ENCODE measurements around the gene CYP39A1.

Gene CYP39A1

GRCh38 chr6:46555129-46555528, 97.5 kb downstream of the CYP39A1 start:
- Histone ChIP-seq H3K4me2 (ENCODE audit: low read length) (no peak overlapping the region), H2BK120ac (ENCODE audit: insufficient read depth, low read length, poor library complexity) (no peak overlapping the region), H3K9me3 (ENCODE audit: insufficient read depth, low read depth, low read length) (no peaks in the 10 kb centered on the region), H3K79me1 (ENCODE audit: low read length) (no peaks in the 10 kb centered on the region), H3K23ac (ENCODE audit: low read length) (no peak overlapping the region), H3K4ac (ENCODE audit: low read depth, low read length) (no peak overlapping the region), H3K27ac (ENCODE audit: low read depth, low read length) (no peak overlapping the region), H2AFZ (ENCODE audit: insufficient read depth, low read length, poor library complexity) (no peak overlapping the region), H3K14ac (ENCODE audit: low read length) (no peak overlapping the region), H2BK12ac (ENCODE audit: low read length) (no peak overlapping the region), H3K27me3 (ENCODE audit: insufficient read depth, low read length) (no peaks in the 10 kb centered on the region), H2AK5ac (ENCODE audit: low read length) (no peak overlapping the region), H3K36me3 (ENCODE audit: control insufficient read depth in 1 of 2, insufficient read depth in 2 of 2, low read length in 2 of 2) (no peaks in the 10 kb centered on the region), H3K18ac (ENCODE audit: low read length) (no peak overlapping the region), H4K8ac (ENCODE audit: low read depth, low read length) (no peak overlapping the region), H3K4me3 (ENCODE audit: low read depth, low read length) (no peak overlapping the region), H4K12ac (ENCODE audit: low read depth, low read length) (no peak overlapping the region), H3K79me2 (ENCODE audit: control insufficient read depth, insufficient read depth, low read length, poor library complexity) (no peaks in the 10 kb centered on the region), H3K4me1 (ENCODE audit: control insufficient read depth in 1 of 2, insufficient read depth in 2 of 2, low read length in 2 of 2) (no peaks in the 10 kb centered on the region), H3K9ac (ENCODE audit: low read length) (no peak overlapping the region), H4K91ac (ENCODE audit: low read depth, low read length) (no peak overlapping the region), H2BK5ac (ENCODE audit: low read depth, low read length, poor library complexity) (no peak overlapping the region)
- WGBS (ENCODE audit: extremely low coverage, insufficient coverage, insufficient read length), result no CpG with 5 or more reads among the region's 1 CpG
- no peak for DNase-seq

- Histone ChIP-seq H3K23ac (ENCODE audit: low read length) (no peak overlapping the region), H4K8ac (ENCODE audit: low read depth, low read length) (no peak overlapping the region), H2AFZ (ENCODE audit: insufficient read depth, low read length, poor library complexity) (no peak overlapping the region), H3K4me1 (ENCODE audit: control insufficient read depth in 1 of 2, insufficient read depth in 2 of 2, low read length in 2 of 2) (no peaks in the 10 kb centered on the region), H3K36me3 (ENCODE audit: control insufficient read depth in 1 of 2, insufficient read depth in 2 of 2, low read length in 2 of 2) (no peaks in the 10 kb centered on the region), H3K18ac (ENCODE audit: low read length) (no peak overlapping the region), H2AK5ac (ENCODE audit: low read length) (no peak overlapping the region), H3K9ac (ENCODE audit: low read length) (no peak overlapping the region), H3K9me3 (ENCODE audit: insufficient read depth, low read depth, low read length) (no peaks in the 10 kb centered on the region), H3K79me1 (ENCODE audit: low read length) (no peaks in the 10 kb centered on the region), H3K27ac (ENCODE audit: low read depth, low read length) (no peak overlapping the region), H3K79me2 (ENCODE audit: control insufficient read depth, insufficient read depth, low read length, poor library complexity) (no peaks in the 10 kb centered on the region), H3K4me3 (ENCODE audit: low read depth, low read length) (no peak overlapping the region), H4K12ac (ENCODE audit: low read depth, low read length) (no peak overlapping the region), H2BK5ac (ENCODE audit: low read depth, low read length, poor library complexity) (no peak overlapping the region), H2BK12ac (ENCODE audit: low read length) (no peak overlapping the region), H3K27me3 (ENCODE audit: insufficient read depth, low read length) (no peaks in the 10 kb centered on the region), H3K14ac (ENCODE audit: low read length) (no peak overlapping the region), H3K4me2 (ENCODE audit: low read length) (no peak overlapping the region), H2BK120ac (ENCODE audit: insufficient read depth, low read length, poor library complexity) (no peak overlapping the region), H3K4ac (ENCODE audit: low read depth, low read length) (no peak overlapping the region), H4K91ac (ENCODE audit: low read depth, low read length) (no peak overlapping the region)
- no peak for DNase-seq
These were observed 103.5 kb downstream of the CYP39A1 start for GRCh38 chr6:46549155-46549554.

GRCh38 chr6:46541556-46541955, 111.1 kb downstream of the CYP39A1 start:
- H2AK5ac ChIP-seq (ENCODE audit: low read length), result no peak overlapping the region
- no peak overlapping the region for H3K4me2 ChIP-seq (ENCODE audit: low read length)
- no peak overlapping the region for H2BK5ac ChIP-seq (ENCODE audit: low read depth, low read length, poor library complexity)
- no peak overlapping the region for H3K27ac ChIP-seq (ENCODE audit: low read depth, low read length)
- H3K4me3 ChIP-seq (ENCODE audit: low read depth, low read length), result no peak overlapping the region
- no CpG with 5 or more reads among the region's 3 CpGs for WGBS (ENCODE audit: extremely low coverage, insufficient coverage, insufficient read length)
- no peak overlapping the region for H3K18ac ChIP-seq (ENCODE audit: low read length)
- no peaks in the 10 kb centered on the region for H3K79me2 ChIP-seq (ENCODE audit: control insufficient read depth, insufficient read depth, low read length, poor library complexity)
- no peak overlapping the region for H2BK120ac ChIP-seq (ENCODE audit: insufficient read depth, low read length, poor library complexity)
- H4K91ac ChIP-seq (ENCODE audit: low read depth, low read length), result no peak overlapping the region
- no peak overlapping the region for H2BK12ac ChIP-seq (ENCODE audit: low read length)
- H2AFZ ChIP-seq (ENCODE audit: insufficient read depth, low read length, poor library complexity), result no peak overlapping the region
- H4K12ac ChIP-seq (ENCODE audit: low read depth, low read length), result no peak overlapping the region
- H3K23ac ChIP-seq (ENCODE audit: low read length), result no peak overlapping the region
- H3K4ac ChIP-seq (ENCODE audit: low read depth, low read length), result no peak overlapping the region
- H3K4me1 ChIP-seq (ENCODE audit: control insufficient read depth in 1 of 2, insufficient read depth in 2 of 2, low read length in 2 of 2), result no peaks in the 10 kb centered on the region
- no peak overlapping the region for H4K8ac ChIP-seq (ENCODE audit: low read depth, low read length)
- H3K9me3 ChIP-seq (ENCODE audit: insufficient read depth, low read depth, low read length), result peaks cover 1% of the 10 kb centered on the region
- H3K36me3 ChIP-seq (ENCODE audit: control insufficient read depth in 1 of 2, insufficient read depth in 2 of 2, low read length in 2 of 2), result no peaks in the 10 kb centered on the region
- DNase-seq, result no peak
- H3K9ac ChIP-seq (ENCODE audit: low read length), result no peak overlapping the region
- no peaks in the 10 kb centered on the region for H3K27me3 ChIP-seq (ENCODE audit: insufficient read depth, low read length)
- H3K14ac ChIP-seq (ENCODE audit: low read length), result no peak overlapping the region
- H3K79me1 ChIP-seq (ENCODE audit: low read length), result no peaks in the 10 kb centered on the region

GRCh38 chr6:46539866-46540265, 112.8 kb downstream of the CYP39A1 start:
- Histone ChIP-seq H3K4me3 (ENCODE audit: low read depth, low read length) (no peak overlapping the region), H4K91ac (ENCODE audit: low read depth, low read length) (no peak overlapping the region), H2BK5ac (ENCODE audit: low read depth, low read length, poor library complexity) (no peak overlapping the region), H4K8ac (ENCODE audit: low read depth, low read length) (no peak overlapping the region), H2AK5ac (ENCODE audit: low read length) (no peak overlapping the region), H2BK12ac (ENCODE audit: low read length) (no peak overlapping the region), H3K79me2 (ENCODE audit: control insufficient read depth, insufficient read depth, low read length, poor library complexity) (no peaks in the 10 kb centered on the region), H4K12ac (ENCODE audit: low read depth, low read length) (no peak overlapping the region), H3K4ac (ENCODE audit: low read depth, low read length) (no peak overlapping the region), H3K4me2 (ENCODE audit: low read length) (no peak overlapping the region), H3K18ac (ENCODE audit: low read length) (no peak overlapping the region), H3K9me3 (ENCODE audit: insufficient read depth, low read depth, low read length) (peaks cover 1% of the 10 kb centered on the region), H3K36me3 (ENCODE audit: control insufficient read depth in 1 of 2, insufficient read depth in 2 of 2, low read length in 2 of 2) (no peaks in the 10 kb centered on the region), H3K27ac (ENCODE audit: low read depth, low read length) (no peak overlapping the region), H3K79me1 (ENCODE audit: low read length) (no peaks in the 10 kb centered on the region), H2BK120ac (ENCODE audit: insufficient read depth, low read length, poor library complexity) (no peak overlapping the region), H3K23ac (ENCODE audit: low read length) (no peak overlapping the region), H3K27me3 (ENCODE audit: insufficient read depth, low read length) (no peaks in the 10 kb centered on the region), H3K4me1 (ENCODE audit: control insufficient read depth in 1 of 2, insufficient read depth in 2 of 2, low read length in 2 of 2) (no peaks in the 10 kb centered on the region), H3K14ac (ENCODE audit: low read length) (no peak overlapping the region), H3K9ac (ENCODE audit: low read length) (no peak overlapping the region), H2AFZ (ENCODE audit: insufficient read depth, low read length, poor library complexity) (no peak overlapping the region)
- no peak for DNase-seq
- no CpG with 5 or more reads among the region's 2 CpGs for WGBS (ENCODE audit: extremely low coverage, insufficient coverage, insufficient read length)
